ENCODE data around the gene KRTAP9-1.

DNA sequence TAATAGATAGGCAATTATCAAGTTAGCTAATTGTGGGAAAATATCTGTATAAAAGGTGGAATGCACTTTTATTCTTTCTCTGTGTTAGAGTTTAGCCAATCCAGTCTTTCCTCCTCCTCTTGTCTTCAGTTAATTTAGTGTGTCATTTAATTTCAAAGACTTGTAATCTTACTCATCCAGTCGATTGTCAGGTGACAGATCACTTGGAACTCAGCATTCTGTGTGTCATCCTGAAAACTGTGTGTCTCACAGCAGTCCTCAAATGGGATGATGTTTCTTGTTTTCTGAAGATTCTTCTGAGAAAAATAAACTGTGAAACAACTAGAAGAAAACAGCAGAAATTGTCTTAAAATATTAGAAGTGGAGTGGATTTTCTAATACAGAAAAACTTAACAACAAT is 4.7 kb upstream of the KRTAP9-1 start:
- TF ChIP-seq, protein P1, sequence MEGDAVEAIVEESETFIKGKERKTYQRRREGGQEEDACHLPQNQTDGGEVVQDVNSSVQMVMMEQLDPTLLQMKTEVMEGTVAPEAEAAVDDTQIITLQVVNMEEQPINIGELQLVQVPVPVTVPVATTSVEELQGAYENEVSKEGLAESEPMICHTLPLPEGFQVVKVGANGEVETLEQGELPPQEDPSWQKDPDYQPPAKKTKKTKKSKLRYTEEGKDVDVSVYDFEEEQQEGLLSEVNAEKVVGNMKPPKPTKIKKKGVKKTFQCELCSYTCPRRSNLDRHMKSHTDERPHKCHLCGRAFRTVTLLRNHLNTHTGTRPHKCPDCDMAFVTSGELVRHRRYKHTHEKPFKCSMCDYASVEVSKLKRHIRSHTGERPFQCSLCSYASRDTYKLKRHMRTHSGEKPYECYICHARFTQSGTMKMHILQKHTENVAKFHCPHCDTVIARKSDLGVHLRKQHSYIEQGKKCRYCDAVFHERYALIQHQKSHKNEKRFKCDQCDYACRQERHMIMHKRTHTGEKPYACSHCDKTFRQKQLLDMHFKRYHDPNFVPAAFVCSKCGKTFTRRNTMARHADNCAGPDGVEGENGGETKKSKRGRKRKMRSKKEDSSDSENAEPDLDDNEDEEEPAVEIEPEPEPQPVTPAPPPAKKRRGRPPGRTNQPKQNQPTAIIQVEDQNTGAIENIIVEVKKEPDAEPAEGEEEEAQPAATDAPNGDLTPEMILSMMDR (conservative IDR thresholded peaks at IDR 0.05; ENCODE audit: low read length), result no peak
- TF ChIP-seq EZH2phosphoT487 (IDR thresholded peaks at IDR 0.05; ENCODE audit: borderline replicate concordance, low read depth, low read length), result no peak
